Osteocyte (in vitro differentiated cells): ENCODE results near the gene NCKAP5L. TPM values are rescaled to one million over a fixed set of nuclear protein-coding genes. Genes with fewer than 3 reads are reported as not detected.

Source experiments
- DNase-seq: peaks from one replicate; pipeline ENCODE4 v3.0.0; 2021; ENCODE audit warnings: mixed read lengths; ENCODE audit not compliant: unreplicated experiment; ENCODE audit errors: extremely low spot score
- H3K27ac Mint-ChIP-seq: one replicate; pipeline ENCODE4 v1.8.0; 2021; ENCODE audit warnings: mild to moderate bottlenecking, mixed read lengths; ENCODE audit not compliant: unreplicated experiment
- H3K27me3 Mint-ChIP-seq: one replicate; pipeline ENCODE4 v1.8.0; 2021; ENCODE audit warnings: mixed read lengths; ENCODE audit not compliant: unreplicated experiment
- H3K36me3 Mint-ChIP-seq: one replicate; pipeline ENCODE4 v1.8.0; 2021; ENCODE audit warnings: mixed read lengths; ENCODE audit not compliant: unreplicated experiment
- H3K4me1 Mint-ChIP-seq: one replicate; pipeline ENCODE4 v1.8.0; 2021; ENCODE audit warnings: mixed read lengths; ENCODE audit not compliant: unreplicated experiment
- H3K4me3 Mint-ChIP-seq: one replicate; pipeline ENCODE4 v1.8.0; 2021; ENCODE audit warnings: mild to moderate bottlenecking, moderate library complexity, mixed read lengths; ENCODE audit not compliant: unreplicated experiment
- H3K9me3 Mint-ChIP-seq: one replicate; pipeline ENCODE4 v1.8.0; 2021; ENCODE audit warnings: mixed read lengths; ENCODE audit not compliant: unreplicated experiment
- long read RNA-seq: library from polyadenylated mRNA; unstranded; transcript quantifications from one replicate; pipeline ENCODE4 v2.0.0, GENCODE V29; 2021
- total RNA-seq: library from RNA; stranded (reverse); gene quantifications from 2 replicates; pipeline ENCODE4 v1.2.1, GENCODE V29; 2021
- TF ChIP-seq, protein P1 (sequence below): fragments of 200-600 bp; sonication (generic); IDR thresholded peaks from 2 replicates; pipeline ENCODE4 v1.5.0; 2021; ENCODE audit warnings: antibody characterized with exemption, mild to moderate bottlenecking, moderate library complexity

Gene NCKAP5L
- total RNA-seq = 39.1 and 42.4 TPM in 2 replicates
- long read RNA-seq, partial matches to known transcripts = 0 of 2 reads
- long read RNA-seq, other reads (novel, unspliced or antisense) = 1 of 2 reads

GRCh38 chr12:49828133-49829091 is at the start of gene NCKAP5L:
NCKAP5L (minus strand) TSS chr12:49828413; CDS start chr12:49804044, 24,369 bp downstream.
- TF ChIP-seq, protein P1, sequence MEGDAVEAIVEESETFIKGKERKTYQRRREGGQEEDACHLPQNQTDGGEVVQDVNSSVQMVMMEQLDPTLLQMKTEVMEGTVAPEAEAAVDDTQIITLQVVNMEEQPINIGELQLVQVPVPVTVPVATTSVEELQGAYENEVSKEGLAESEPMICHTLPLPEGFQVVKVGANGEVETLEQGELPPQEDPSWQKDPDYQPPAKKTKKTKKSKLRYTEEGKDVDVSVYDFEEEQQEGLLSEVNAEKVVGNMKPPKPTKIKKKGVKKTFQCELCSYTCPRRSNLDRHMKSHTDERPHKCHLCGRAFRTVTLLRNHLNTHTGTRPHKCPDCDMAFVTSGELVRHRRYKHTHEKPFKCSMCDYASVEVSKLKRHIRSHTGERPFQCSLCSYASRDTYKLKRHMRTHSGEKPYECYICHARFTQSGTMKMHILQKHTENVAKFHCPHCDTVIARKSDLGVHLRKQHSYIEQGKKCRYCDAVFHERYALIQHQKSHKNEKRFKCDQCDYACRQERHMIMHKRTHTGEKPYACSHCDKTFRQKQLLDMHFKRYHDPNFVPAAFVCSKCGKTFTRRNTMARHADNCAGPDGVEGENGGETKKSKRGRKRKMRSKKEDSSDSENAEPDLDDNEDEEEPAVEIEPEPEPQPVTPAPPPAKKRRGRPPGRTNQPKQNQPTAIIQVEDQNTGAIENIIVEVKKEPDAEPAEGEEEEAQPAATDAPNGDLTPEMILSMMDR = no peak
- Mint-ChIP-seq H3K27me3 (no peaks in the 10 kb centered on the region), H3K9me3 (no peaks in the 10 kb centered on the region), H3K36me3 (no peaks in the 10 kb centered on the region), H3K4me3 (peak within 1 kb of the TSS; percentile 90), H3K4me1 (peaks cover 51% of the 10 kb centered on the region), H3K27ac (peak within 1 kb of the TSS; percentile 96)
- DNase-seq = peak; percentile 98

- Mint-ChIP-seq H3K27ac (no peak overlapping the region), H3K36me3 (no peaks in the 10 kb centered on the region), H3K4me1 (peaks cover 2% of the 10 kb centered on the region), H3K27me3 (peaks cover 7% of the 10 kb centered on the region), H3K4me3 (no peak overlapping the region), H3K9me3 (no peaks in the 10 kb centered on the region)
- no peak for DNase-seq
- TF ChIP-seq, protein P1 = no peak
These were observed 48.9 kb upstream of the NCKAP5L start for GRCh38 chr12:49877066-49877465.

DNA sequence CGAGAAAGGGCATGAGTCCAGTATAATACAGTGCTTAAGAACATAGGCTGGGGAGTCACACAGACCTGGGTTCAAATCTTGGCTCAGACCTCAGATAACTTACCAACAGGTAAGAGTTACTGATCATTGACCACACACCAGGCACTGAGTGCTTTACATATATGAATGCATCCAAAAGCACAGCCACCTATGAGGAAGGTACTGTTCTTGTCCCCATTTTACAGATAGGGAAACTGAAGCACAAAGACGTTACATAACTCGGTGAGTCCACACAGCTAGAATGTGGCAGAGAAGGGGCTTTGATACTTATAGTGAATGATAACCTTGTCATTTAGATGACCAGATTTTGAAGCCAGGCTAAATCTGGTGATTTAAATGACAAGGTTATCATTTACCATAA is 47.9 kb upstream of the NCKAP5L start:
- peaks cover 2% of the 10 kb centered on the region for H3K4me1 Mint-ChIP-seq
- H3K27ac Mint-ChIP-seq = no peak overlapping the region
- peaks cover 7% of the 10 kb centered on the region for H3K27me3 Mint-ChIP-seq
- no peaks in the 10 kb centered on the region for H3K36me3 Mint-ChIP-seq
- TF ChIP-seq, protein P1 = no peak
- DNase-seq = no peak
- H3K9me3 Mint-ChIP-seq = no peaks in the 10 kb centered on the region
- no peak overlapping the region for H3K4me3 Mint-ChIP-seq

DNA sequence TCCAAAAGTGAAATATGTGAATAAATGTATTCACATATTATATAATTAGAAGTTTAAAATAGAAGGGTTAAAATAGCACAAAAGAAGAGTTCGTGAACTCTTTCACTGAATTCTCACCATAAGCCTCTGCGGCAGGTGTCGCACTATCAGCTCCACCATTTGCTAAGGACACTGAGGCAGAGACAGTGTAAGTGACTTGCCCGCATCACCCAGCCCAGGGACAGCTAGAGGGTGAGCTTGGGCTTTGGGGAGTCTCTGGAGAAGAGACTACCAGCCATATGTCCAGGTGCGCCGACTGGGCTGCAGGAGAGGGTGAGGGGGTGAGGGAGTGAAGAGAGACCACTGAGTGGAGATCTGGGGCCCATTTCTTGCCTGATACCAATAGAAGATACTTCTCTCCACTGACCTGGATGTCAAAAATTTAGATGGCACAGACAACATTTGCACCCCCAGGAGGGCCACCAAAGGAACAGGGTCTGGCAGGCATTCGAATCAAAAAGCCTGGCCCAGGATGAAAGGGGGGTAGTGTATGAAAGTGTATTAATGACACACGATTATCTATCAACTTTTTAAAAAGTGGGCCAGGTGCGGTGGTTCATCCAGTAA is 47.0 kb upstream of the NCKAP5L start:
- peaks cover 7% of the 10 kb centered on the region for H3K27me3 Mint-ChIP-seq
- no peak overlapping the region for H3K4me3 Mint-ChIP-seq
- H3K27ac Mint-ChIP-seq = no peak overlapping the region
- H3K4me1 Mint-ChIP-seq = peaks cover 2% of the 10 kb centered on the region
- no peaks in the 10 kb centered on the region for H3K36me3 Mint-ChIP-seq
- TF ChIP-seq, protein P1 = no peak
- DNase-seq = no peak
- H3K9me3 Mint-ChIP-seq = no peaks in the 10 kb centered on the region
